ENCODE data around the gene GABBR2.

Gene GABBR2

DNA sequence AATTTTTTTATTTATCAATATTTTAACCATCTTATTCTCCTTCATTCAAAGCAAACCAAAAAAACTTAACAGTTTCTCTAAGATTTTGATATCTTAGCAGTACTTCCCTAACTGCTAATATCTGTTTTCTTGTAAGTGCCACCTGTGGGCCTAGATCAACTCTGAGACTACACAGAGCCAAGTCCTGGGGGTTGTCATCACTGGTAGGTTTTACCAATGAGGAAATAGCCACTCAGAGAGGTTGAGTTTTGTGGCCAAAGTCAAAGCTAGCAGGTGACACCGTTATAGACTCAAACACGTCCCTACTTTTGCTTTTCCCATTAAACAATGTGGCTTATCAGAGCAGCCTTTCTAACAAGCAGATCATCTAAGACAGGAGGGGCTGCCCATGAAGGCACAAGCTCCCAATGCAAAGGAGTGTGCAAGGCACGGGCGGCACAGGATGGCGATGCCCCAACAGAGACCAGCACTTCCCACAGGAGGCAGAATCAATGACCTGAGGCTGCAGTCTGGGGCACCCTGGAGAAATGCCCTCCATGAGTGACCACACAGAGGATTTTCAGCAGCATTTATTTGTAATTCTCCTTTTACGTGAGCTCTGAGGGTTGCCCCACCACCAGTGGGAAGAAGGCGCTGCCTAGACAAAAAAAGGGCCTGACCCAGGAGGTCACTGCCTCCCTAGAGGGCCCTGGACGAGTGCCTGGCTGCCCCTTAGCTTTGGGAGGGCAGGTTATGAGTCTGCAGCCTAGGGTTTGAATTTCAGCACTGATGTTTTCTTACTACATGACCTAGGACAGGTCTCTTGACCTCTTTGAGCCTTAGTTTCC is 460.7 kb downstream of the GABBR2 start:
- no peak overlapping the region for H3K9ac ChIP-seq
- no peak overlapping the region for H3K4me3 ChIP-seq (ENCODE audit: low read depth, low read length)
- H2AFZ ChIP-seq: no peak overlapping the region
- H3K27me3 ChIP-seq (ENCODE audit: control insufficient read depth, insufficient read depth, low read length): no peaks in the 10 kb centered on the region
- H3K4me2 ChIP-seq (ENCODE audit: low read length): no peak overlapping the region
- no peak overlapping the region for H3K27ac ChIP-seq
- no peaks in the 10 kb centered on the region for H3K4me1 ChIP-seq
- no peaks in the 10 kb centered on the region for H3K9me3 ChIP-seq (ENCODE audit: control insufficient read depth, low read length)
- TF ChIP-seq, protein P1, sequence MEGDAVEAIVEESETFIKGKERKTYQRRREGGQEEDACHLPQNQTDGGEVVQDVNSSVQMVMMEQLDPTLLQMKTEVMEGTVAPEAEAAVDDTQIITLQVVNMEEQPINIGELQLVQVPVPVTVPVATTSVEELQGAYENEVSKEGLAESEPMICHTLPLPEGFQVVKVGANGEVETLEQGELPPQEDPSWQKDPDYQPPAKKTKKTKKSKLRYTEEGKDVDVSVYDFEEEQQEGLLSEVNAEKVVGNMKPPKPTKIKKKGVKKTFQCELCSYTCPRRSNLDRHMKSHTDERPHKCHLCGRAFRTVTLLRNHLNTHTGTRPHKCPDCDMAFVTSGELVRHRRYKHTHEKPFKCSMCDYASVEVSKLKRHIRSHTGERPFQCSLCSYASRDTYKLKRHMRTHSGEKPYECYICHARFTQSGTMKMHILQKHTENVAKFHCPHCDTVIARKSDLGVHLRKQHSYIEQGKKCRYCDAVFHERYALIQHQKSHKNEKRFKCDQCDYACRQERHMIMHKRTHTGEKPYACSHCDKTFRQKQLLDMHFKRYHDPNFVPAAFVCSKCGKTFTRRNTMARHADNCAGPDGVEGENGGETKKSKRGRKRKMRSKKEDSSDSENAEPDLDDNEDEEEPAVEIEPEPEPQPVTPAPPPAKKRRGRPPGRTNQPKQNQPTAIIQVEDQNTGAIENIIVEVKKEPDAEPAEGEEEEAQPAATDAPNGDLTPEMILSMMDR (IDR thresholded peaks at IDR 0.05): no peak
- H3K36me3 ChIP-seq (ENCODE audit: control insufficient read depth, insufficient read depth, low read length): no peaks in the 10 kb centered on the region
- no peaks in the 10 kb centered on the region for H3K79me2 ChIP-seq

DNA sequence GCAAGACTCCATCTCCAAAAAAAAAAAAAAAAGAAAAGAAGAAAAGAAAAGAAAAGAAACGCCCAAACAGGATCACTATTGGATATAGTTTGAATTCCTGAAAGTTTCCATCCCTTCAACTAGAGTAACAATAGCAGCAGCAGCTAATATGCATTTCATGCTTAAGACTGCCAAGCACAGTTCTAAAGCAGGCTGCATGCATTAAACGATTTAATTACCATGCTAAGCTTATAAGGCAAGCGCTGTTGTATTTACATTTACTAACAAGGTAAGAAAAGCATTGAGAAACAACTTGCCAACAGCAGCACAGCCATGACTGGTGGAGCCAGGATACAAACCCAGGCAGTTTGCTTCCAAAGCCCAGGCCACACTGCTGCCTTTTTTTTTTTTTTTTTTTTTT is 466.3 kb downstream of the GABBR2 start:
- no peak overlapping the region for H2AFZ ChIP-seq
- H3K4me2 ChIP-seq (ENCODE audit: low read length): no peak overlapping the region
- H3K4me3 ChIP-seq (ENCODE audit: low read depth, low read length): no peak overlapping the region
- no peaks in the 10 kb centered on the region for H3K27me3 ChIP-seq (ENCODE audit: control insufficient read depth, insufficient read depth, low read length)
- H3K27ac ChIP-seq: no peak overlapping the region
- H3K79me2 ChIP-seq: no peaks in the 10 kb centered on the region
- no peaks in the 10 kb centered on the region for H3K9me3 ChIP-seq (ENCODE audit: control insufficient read depth, low read length)
- no peak overlapping the region for H3K9ac ChIP-seq
- no peaks in the 10 kb centered on the region for H3K36me3 ChIP-seq (ENCODE audit: control insufficient read depth, insufficient read depth, low read length)
- no peaks in the 10 kb centered on the region for H3K4me1 ChIP-seq
- TF ChIP-seq, protein P1 (IDR thresholded peaks at IDR 0.05): no peak

DNA sequence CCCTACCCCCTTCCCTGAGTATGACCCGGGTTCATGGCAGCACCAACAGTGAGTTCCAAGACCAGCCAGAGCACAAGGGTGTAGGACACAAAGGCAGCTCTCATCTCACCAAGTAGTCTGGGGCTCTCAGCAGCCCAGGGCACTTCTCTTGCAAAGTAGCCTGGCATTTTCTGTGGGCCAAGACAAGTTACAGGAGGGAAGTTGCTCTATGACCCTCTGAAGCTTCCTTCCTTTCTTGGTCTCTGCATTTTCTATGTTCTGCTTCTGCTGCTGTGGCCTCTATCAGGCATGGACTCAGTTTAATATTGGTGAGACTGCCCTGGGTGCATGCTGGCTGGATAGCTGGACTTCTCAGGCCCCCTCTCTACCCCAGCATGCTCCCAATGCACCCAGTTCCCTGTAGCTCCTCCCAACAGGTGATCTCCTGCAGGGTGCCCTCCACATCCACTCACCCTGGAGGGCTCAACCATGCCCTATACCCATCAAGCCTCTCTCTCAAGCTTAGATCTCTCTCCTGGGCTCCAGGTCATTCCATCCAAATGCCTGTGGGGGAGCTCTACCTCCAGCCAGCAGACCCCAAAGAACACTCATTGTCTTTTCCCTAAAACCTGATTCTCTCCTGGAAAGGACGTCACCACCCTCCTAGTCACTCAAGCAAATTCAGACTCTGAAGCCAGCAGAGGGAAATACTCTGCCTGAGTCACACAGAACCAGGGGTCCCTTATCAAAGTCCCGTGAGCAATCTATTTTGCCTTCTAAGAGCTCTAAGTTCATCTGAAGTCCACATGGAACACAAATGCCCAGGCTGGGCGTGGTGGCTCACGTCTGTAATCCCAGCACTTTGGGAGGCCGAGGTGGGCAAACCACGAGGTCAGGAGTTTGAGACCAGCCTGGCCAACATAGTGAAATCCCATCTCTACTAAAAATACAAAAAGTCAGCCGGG is 467.1 kb downstream of the GABBR2 start:
- TF ChIP-seq, protein P1 (IDR thresholded peaks at IDR 0.05): no peak
- H3K9me3 ChIP-seq (ENCODE audit: control insufficient read depth, low read length): no peaks in the 10 kb centered on the region
- no peak overlapping the region for H3K27ac ChIP-seq
- no peaks in the 10 kb centered on the region for H3K4me1 ChIP-seq
- no peak overlapping the region for H2AFZ ChIP-seq
- no peaks in the 10 kb centered on the region for H3K79me2 ChIP-seq
- H3K4me2 ChIP-seq (ENCODE audit: low read length): no peak overlapping the region
- H3K36me3 ChIP-seq (ENCODE audit: control insufficient read depth, insufficient read depth, low read length): no peaks in the 10 kb centered on the region
- H3K4me3 ChIP-seq (ENCODE audit: low read depth, low read length): no peak overlapping the region
- H3K27me3 ChIP-seq (ENCODE audit: control insufficient read depth, insufficient read depth, low read length): no peaks in the 10 kb centered on the region
- H3K9ac ChIP-seq: no peak overlapping the region

DNA sequence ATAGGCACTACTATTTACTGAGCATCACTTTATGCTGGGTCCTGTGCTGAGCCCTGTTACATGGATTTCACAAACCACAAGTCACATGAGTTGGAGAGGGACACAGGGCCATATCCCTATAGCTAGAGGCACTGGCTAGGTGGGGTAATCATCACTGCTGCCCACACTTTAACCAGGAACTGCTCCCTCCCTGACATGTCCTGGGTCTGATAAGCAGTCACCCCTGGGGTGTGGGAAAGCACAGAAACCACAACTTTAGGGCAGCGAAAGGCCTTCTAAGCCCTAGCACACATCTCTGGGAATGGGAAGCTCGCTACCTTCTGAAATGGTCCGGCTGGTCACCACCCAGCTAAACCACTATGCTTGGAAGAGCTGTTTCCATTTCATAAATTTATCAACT is 468.3 kb downstream of the GABBR2 start:
- TF ChIP-seq, protein P1 (IDR thresholded peaks at IDR 0.05): no peak
- Histone ChIP-seq H3K36me3 (ENCODE audit: control insufficient read depth, insufficient read depth, low read length) (no peaks in the 10 kb centered on the region), H3K9me3 (ENCODE audit: control insufficient read depth, low read length) (no peaks in the 10 kb centered on the region), H3K27ac (no peak overlapping the region), H3K27me3 (ENCODE audit: control insufficient read depth, insufficient read depth, low read length) (no peaks in the 10 kb centered on the region), H3K4me3 (ENCODE audit: low read depth, low read length) (no peak overlapping the region), H3K4me2 (ENCODE audit: low read length) (no peak overlapping the region), H2AFZ (no peak overlapping the region), H3K9ac (no peak overlapping the region), H3K4me1 (no peaks in the 10 kb centered on the region), H3K79me2 (no peaks in the 10 kb centered on the region)
